Measurements from ENCODE around the gene LHFPL2. TPM values are rescaled to one million over a fixed set of nuclear protein-coding genes. Genes with fewer than 3 reads are reported as not detected.

LHFPL2 gene
- total RNA-seq, 1 donor from 2014 or later: 32.4 TPM

DNA sequence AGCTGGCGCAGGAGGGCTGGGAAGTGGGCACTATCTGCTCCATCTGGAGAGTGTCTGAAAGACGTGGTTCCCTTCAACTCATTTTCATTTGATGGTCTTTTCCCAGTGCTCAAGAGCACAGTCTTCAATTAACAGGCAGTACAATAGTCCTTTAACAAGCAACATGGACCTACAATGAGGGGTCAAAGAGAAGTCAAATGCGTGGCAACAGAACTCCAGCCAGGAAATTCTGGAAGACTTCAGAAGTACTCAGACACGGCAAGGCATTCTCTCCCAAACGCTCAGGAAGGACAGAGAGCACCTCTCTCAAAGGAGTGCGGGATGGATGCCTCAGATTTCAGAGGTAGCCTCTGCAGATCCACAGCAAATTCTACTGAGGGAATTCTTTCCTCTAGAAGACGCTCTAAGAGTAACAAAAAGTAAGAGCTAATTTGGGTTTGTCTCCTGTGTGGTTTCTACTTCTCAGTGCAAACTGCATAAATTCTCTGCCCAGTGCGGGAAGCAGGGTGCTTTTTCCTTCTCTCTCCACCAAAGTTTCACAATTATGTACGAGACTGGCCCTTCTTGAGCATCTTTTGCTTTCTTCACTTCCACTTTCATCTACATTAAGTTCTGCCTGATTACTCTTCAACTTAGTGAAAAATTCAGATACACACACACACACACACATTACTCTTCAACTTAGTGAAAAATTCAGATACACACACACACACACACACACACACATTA lies 56.4 kb downstream of the LHFPL2 start:
- no peak overlapping the region for H3K4me3 ChIP-seq (ENCODE audit: low read depth, low read length)

GRCh38 chr5:78591138-78591612 lies 57.4 kb downstream of the LHFPL2 start:
- FAIRE-seq (no peak), DNase-seq (ENCODE audit: low read depth) (peak; percentile 93)
- Histone ChIP-seq H3K27me3 (ENCODE audit: control insufficient read depth, insufficient read depth, low read length) (no peaks in the 10 kb centered on the region), H3K4me3 (ENCODE audit: low read depth, low read length) (no peak overlapping the region), H3K36me3 (ENCODE audit: control insufficient read depth, insufficient read depth, low read length) (no peaks in the 10 kb centered on the region)
- TF ChIP-seq, protein P1, sequence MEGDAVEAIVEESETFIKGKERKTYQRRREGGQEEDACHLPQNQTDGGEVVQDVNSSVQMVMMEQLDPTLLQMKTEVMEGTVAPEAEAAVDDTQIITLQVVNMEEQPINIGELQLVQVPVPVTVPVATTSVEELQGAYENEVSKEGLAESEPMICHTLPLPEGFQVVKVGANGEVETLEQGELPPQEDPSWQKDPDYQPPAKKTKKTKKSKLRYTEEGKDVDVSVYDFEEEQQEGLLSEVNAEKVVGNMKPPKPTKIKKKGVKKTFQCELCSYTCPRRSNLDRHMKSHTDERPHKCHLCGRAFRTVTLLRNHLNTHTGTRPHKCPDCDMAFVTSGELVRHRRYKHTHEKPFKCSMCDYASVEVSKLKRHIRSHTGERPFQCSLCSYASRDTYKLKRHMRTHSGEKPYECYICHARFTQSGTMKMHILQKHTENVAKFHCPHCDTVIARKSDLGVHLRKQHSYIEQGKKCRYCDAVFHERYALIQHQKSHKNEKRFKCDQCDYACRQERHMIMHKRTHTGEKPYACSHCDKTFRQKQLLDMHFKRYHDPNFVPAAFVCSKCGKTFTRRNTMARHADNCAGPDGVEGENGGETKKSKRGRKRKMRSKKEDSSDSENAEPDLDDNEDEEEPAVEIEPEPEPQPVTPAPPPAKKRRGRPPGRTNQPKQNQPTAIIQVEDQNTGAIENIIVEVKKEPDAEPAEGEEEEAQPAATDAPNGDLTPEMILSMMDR (IDR thresholded peaks at IDR 0.05; ENCODE audit: insufficient read depth, low read length, severe bottlenecking): no peak

More for the DNA sequence above, 56.4 kb downstream of the LHFPL2 start:
- no peak for DNase-seq (ENCODE audit: low read depth)
- H3K36me3 ChIP-seq (ENCODE audit: control insufficient read depth, insufficient read depth, low read length): no peaks in the 10 kb centered on the region
- no peak for FAIRE-seq
- TF ChIP-seq, protein P1 (IDR thresholded peaks at IDR 0.05; ENCODE audit: insufficient read depth, low read length, severe bottlenecking): no peak
- no peaks in the 10 kb centered on the region for H3K27me3 ChIP-seq (ENCODE audit: control insufficient read depth, insufficient read depth, low read length)

DNA sequence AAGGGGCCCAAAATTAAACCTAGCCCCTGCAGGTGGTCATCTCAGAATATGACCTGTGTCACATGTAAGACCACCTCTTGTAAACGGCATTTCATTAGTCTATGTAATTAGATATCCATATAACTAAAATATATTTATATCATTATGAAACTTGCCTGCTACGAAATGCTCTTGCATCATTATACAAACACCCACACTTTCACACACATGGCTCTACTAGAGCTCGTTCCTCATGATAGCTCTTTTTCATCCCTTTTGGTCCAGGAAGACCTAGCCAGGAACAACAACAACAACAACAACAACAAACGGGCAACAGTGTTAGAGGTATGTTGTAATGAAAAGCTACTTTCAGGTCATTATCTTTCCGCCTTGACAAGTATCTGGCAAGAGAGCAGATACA lies 58.6 kb downstream of the LHFPL2 start:
- Histone ChIP-seq H3K36me3 (ENCODE audit: control insufficient read depth, insufficient read depth, low read length) (no peaks in the 10 kb centered on the region), H3K27me3 (ENCODE audit: control insufficient read depth, insufficient read depth, low read length) (no peaks in the 10 kb centered on the region), H3K4me3 (ENCODE audit: low read depth, low read length) (no peak overlapping the region)
- DNase-seq (ENCODE audit: low read depth) (no peak), FAIRE-seq (no peak)
- TF ChIP-seq, protein P1 (IDR thresholded peaks at IDR 0.05; ENCODE audit: insufficient read depth, low read length, severe bottlenecking): no peak

DNA sequence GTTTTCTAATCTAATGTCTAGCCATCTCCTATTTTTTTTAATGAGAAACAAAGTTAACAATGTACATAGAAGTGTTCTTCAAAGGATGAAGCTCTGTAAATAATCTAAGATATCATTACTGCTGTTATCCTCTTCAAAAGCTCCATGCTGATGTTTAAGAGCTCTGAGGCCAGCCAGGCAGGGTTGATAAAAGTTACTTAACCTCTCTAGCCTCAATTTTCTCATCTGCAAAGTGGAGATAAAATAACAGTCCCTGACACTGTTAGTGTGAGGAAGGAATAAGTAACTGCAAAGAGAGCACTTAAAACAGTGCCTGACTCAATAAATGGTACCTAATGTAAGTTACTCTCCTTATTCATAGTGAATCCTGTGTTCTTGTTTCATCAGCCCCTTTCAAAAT lies 60.1 kb downstream of the LHFPL2 start:
- FAIRE-seq: no peak

GRCh38 chr5:78587775-78588291 lies 60.7 kb downstream of the LHFPL2 start:
- Histone ChIP-seq H3K4me3 (ENCODE audit: low read depth, low read length) (no peak overlapping the region), H3K27me3 (ENCODE audit: control insufficient read depth, insufficient read depth, low read length) (no peaks in the 10 kb centered on the region), H3K36me3 (ENCODE audit: control insufficient read depth, insufficient read depth, low read length) (no peaks in the 10 kb centered on the region)
- TF ChIP-seq, protein P1 (IDR thresholded peaks at IDR 0.05; ENCODE audit: insufficient read depth, low read length, severe bottlenecking): no peak
- FAIRE-seq (no peak), DNase-seq (ENCODE audit: low read depth) (no peak)

More for the DNA sequence above, 60.1 kb downstream of the LHFPL2 start:
- TF ChIP-seq, protein P1 (IDR thresholded peaks at IDR 0.05; ENCODE audit: insufficient read depth, low read length, severe bottlenecking): no peak
- no peaks in the 10 kb centered on the region for H3K36me3 ChIP-seq (ENCODE audit: control insufficient read depth, insufficient read depth, low read length)
- DNase-seq (ENCODE audit: low read depth): no peak
- no peaks in the 10 kb centered on the region for H3K27me3 ChIP-seq (ENCODE audit: control insufficient read depth, insufficient read depth, low read length)
- no peak overlapping the region for H3K4me3 ChIP-seq (ENCODE audit: low read depth, low read length)

Data from bronchial epithelial cell (primary cell).